ENCODE results near the gene SPIN1.

Gene SPIN1

DNA sequence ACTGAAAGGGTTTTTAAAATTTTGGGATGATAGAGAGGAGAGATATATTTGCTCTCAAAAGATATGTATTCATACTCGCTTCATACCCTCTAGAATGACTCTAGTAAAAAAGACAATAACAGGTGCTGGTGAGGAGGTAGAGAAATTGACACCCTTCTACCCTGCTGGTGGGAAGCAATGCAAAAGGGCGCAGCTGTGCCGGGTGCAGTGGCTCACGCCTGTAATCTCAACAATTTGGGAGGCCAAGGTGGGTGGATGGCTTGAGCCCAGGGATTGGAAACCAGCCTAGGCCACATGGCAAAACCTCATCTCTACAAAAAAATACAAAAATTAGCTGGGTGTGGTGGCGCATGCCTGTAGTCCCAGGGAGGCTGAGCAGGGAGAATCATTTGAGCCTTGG lies 112.8 kb downstream of the SPIN1 start:
- no peak for DNase-seq

- DNase-seq, result no peak
Observed at GRCh38 chr9:88502552-88503034, 114.3 kb downstream of the SPIN1 start.

GRCh38 chr9:88503081-88503844 lies 115.0 kb downstream of the SPIN1 start:
- no peak for DNase-seq

- no peak for DNase-seq
Observed at GRCh38 chr9:88503845-88504764, 115.9 kb downstream of the SPIN1 start.

DNA sequence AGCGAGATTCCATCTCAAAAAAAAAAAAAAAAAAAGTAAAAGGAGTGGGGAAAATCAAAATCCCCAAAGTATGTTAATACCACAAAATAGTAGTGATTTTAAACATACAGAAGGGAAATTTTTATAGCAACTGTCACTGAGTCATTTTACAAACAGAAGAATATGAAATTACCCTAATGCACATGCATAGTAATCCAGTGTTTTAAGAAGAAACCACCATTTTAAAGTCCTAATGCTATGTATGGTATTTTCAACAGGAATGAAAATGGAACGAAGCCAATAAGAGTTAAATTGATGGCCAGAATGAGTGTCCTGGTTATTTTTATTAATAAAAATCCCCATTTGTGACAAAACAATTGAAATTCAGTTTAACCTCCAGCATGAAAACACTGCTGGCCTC lies 120.1 kb downstream of the SPIN1 start:
- no peak for DNase-seq

DNA sequence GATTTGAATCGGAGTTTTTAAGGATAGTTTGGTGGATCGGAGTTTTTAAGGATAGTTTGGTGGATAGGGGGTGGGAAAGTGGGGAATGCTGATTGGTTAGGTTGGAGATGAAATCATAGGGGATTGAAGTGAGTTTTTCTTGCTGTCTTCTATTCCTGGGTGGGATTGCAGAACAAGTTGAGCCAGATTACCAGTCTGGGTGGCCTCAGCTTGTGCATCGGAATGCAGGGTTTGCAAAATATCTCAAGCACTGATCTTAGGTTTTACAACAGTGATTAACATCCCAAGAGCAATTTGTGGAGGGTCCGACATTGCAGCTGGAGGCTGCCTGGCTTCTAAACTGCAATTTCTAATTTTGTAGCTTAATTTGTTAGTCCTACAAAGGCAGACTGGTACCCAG lies 123.7 kb downstream of the SPIN1 start:
- no peak for DNase-seq

GRCh38 chr9:88514247-88514646 lies 126.0 kb downstream of the SPIN1 start:
- no peak for DNase-seq

DNA sequence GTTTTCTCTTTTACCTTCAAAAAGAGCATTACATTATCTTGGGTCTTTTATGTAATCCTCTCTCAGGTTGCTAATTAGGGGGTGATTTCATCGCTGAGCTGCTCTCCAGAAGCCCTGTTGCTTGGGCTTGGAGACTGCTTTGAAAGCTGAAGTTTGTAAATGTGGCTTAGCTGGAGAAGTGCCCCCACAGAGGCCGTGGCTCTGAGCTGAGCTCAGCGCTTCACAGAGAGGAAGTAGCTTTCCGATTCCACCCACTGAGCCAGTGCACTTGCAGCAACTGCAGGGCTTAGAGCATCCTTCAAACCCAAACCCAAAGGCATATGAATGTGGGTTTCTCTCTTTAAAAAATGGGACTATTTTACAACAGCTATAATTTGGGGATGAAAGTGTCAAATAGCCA lies 133.1 kb downstream of the SPIN1 start:
- no peak for DNase-seq

- DNase-seq, result no peak
Observed at GRCh38 chr9:88522360-88522759, 134.1 kb downstream of the SPIN1 start.

DNA sequence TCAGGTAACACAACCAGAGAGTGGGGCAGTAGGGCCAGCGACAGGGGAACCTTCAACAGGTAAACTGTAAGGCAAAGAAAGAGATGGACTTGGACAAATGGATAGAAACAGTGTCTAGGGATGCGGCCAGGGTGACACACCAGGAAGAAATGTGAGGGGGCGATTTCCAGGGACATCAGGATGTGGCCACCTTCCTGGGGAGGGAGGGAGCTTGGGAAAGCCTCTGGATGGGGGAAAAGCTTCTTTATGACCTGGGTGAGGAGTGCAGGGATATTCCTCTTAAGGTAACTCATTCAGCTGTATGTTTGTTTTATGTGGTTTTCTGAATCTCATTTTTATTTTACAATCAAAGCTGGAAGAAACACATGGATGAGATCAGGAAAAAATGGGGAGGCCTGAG lies 134.8 kb downstream of the SPIN1 start:
- DNase-seq, result no peak

GRCh38 chr9:88524911-88525310 lies 136.7 kb downstream of the SPIN1 start:
- DNase-seq, result no peak

- no peak for DNase-seq
Observed at GRCh38 chr9:88527618-88528017, 139.4 kb downstream of the SPIN1 start.
